ENCODE results near the gene EYS. TPM values are rescaled to one million over a fixed set of nuclear protein-coding genes. Genes with fewer than 3 reads are reported as not detected.

Gene EYS
- total and polyA plus RNA-seq, 5 donors from 2014 or later: 0.03 to 0.09 (median 0.05) TPM; not detected in 1

DNA sequence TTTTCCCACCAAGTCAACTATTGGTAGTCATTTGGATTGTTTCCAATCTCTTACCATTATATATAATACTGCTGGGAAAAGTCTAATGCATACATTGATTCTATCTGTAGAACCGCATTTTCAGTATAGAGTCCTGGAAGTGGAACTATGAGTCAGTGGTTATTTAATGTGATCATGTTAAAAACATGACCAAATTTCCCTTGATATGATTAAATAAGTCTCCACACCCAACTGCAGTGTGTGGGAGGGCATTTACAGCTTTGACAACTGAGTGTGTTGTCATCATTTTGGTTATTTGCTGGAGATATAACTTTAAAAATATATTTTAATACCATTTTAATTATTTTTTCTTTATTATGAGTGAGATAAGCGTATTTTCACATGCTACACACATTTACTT is 1027.6 kb downstream of the EYS start:
- H3K36me3 Mint-ChIP-seq: no peaks in the 10 kb centered on the region
- DNase-seq (no peak), ATAC-seq (ENCODE audit: low read depth in 2 of 2) (no peak)
- no peak overlapping the region for H3K4me3 ChIP-seq (ENCODE audit: low read depth, low read length)
- H3K36me3 ChIP-seq (ENCODE audit: control insufficient read depth, insufficient read depth, low read length): no peaks in the 10 kb centered on the region
- peaks cover 0 to 23% (median 8%) of the 10 kb centered on the region in 7 donors for H3K9me3 Mint-ChIP-seq
- H3K27me3 Mint-ChIP-seq: no peaks in the 10 kb centered on the region
- no peaks in the 10 kb centered on the region for H3K4me1 ChIP-seq (ENCODE audit: control insufficient read depth, insufficient read depth, low read length, poor library complexity, severe bottlenecking)
- H3K4me3 Mint-ChIP-seq: no peak overlapping the region
- H3K27ac ChIP-seq (ENCODE audit: insufficient read depth, low read length, poor library complexity, severe bottlenecking): no peak overlapping the region
- H3K27me3 ChIP-seq (ENCODE audit: control insufficient read depth, insufficient read depth, low read length): no peaks in the 10 kb centered on the region
- no peak overlapping the region for H3K27ac Mint-ChIP-seq
- H3K4me1 Mint-ChIP-seq: no peaks in the 10 kb centered on the region
- peaks cover 3 to 10% of the 10 kb centered on the region in 2 experiments for H3K9me3 ChIP-seq (ENCODE audit: control insufficient read depth in 2 of 2, low read length in 2 of 2)

DNA sequence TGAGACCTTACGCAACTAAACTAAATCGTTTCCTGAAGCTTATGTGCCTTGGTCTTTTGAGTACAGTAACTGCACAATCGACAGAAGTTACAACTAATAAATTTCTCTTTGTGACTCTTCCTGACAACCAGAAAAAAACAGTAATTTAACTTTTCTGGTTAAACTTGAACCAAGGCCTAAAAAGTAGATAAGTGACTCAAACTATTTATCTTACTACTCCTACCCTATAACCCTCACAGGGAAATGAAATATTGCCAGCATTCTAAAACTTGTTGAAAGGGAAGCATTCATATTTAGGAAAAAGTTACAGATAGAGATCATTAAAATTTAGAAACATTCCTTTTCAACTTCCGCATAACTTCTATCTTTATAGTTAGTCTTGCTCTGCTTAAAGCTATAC is 1034.4 kb downstream of the EYS start:
- Mint-ChIP-seq H3K27ac (no peak overlapping the region), H3K27me3 (no peaks in the 10 kb centered on the region), H3K4me3 (no peak overlapping the region), H3K36me3 (no peaks in the 10 kb centered on the region), H3K9me3 (peaks cover 3 to 25% (median 6%) of the 10 kb centered on the region in 7 donors), H3K4me1 (no peaks in the 10 kb centered on the region)
- peaks cover 0 to 7% of the 10 kb centered on the region in 2 experiments for H3K9me3 ChIP-seq (ENCODE audit: control insufficient read depth in 2 of 2, low read length in 2 of 2)
- no peak for ATAC-seq (ENCODE audit: low read depth in 2 of 2)
- H3K4me3 ChIP-seq (ENCODE audit: low read depth, low read length): no peak overlapping the region
- no peak overlapping the region for H3K27ac ChIP-seq (ENCODE audit: insufficient read depth, low read length, poor library complexity, severe bottlenecking)
- H3K4me1 ChIP-seq (ENCODE audit: control insufficient read depth, insufficient read depth, low read length, poor library complexity, severe bottlenecking): no peaks in the 10 kb centered on the region
- no peaks in the 10 kb centered on the region for H3K27me3 ChIP-seq (ENCODE audit: control insufficient read depth, insufficient read depth, low read length)
- no peaks in the 10 kb centered on the region for H3K36me3 ChIP-seq (ENCODE audit: control insufficient read depth, insufficient read depth, low read length)
- DNase-seq: no peak

DNA sequence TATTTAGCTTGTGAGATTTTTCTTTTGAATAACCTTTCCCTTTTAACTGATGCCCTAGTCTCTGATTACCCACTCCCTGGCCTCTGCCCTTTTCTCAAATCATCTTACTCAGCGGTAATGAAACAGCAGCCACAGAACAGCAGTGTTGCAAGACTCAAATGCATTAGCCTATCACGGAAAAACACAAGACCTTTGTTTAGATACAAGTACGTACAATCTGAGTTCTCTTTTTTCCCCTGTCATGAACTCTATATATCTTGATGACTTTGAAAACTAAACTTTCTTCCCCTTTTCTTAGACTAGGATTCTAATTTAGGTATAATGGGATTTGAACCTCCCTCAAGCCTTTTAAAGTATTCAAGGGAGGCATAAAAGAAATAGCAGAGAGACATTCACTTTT is 1034.9 kb downstream of the EYS start:
- H3K27ac Mint-ChIP-seq: no peak overlapping the region
- no peak for DNase-seq
- no peaks in the 10 kb centered on the region for H3K4me1 Mint-ChIP-seq

DNA sequence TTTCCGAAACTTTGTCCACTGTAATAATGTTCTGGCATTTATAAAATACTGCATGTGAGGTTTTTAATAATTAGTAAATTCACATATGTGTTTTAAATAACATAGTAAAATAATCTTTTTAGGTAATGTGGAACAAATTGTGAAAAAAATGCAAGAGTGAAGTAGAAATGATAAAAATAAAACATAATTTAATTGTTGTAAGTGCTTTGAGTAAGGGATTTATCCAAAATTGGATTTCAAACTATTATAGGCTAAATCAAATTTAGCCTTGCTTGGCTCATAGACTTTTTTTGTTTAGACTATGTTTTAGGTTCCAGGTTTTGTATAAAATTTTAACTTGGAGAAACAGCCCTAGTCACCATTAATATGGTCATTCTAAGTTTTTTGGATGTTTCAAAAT is 1041.9 kb downstream of the EYS start:
- Mint-ChIP-seq H3K9me3 (peaks cover 2 to 26% (median 12%) of the 10 kb centered on the region in 7 donors), H3K36me3 (no peaks in the 10 kb centered on the region), H3K27ac (no peak overlapping the region), H3K27me3 (no peaks in the 10 kb centered on the region), H3K4me3 (no peak overlapping the region), H3K4me1 (no peaks in the 10 kb centered on the region)
- no peak overlapping the region for H3K4me3 ChIP-seq (ENCODE audit: low read depth, low read length)
- no peaks in the 10 kb centered on the region for H3K36me3 ChIP-seq (ENCODE audit: control insufficient read depth, insufficient read depth, low read length)
- H3K27me3 ChIP-seq (ENCODE audit: control insufficient read depth, insufficient read depth, low read length): no peaks in the 10 kb centered on the region
- no peak overlapping the region for H3K27ac ChIP-seq (ENCODE audit: insufficient read depth, low read length, poor library complexity, severe bottlenecking)
- no peak for ATAC-seq (ENCODE audit: low read depth in 2 of 2)
- peaks cover 0 to 7% of the 10 kb centered on the region in 2 experiments for H3K9me3 ChIP-seq (ENCODE audit: control insufficient read depth in 2 of 2, low read length in 2 of 2)
- no peaks in the 10 kb centered on the region for H3K4me1 ChIP-seq (ENCODE audit: control insufficient read depth, insufficient read depth, low read length, poor library complexity, severe bottlenecking)
- no peak for DNase-seq

More for the DNA sequence above, 1034.9 kb downstream of the EYS start:
- no peak overlapping the region for H3K27ac ChIP-seq (ENCODE audit: insufficient read depth, low read length, poor library complexity, severe bottlenecking)
- no peak overlapping the region for H3K4me3 ChIP-seq (ENCODE audit: low read depth, low read length)
- H3K9me3 Mint-ChIP-seq: peaks cover 3 to 24% (median 6%) of the 10 kb centered on the region in 7 donors
- H3K27me3 Mint-ChIP-seq: no peaks in the 10 kb centered on the region
- ATAC-seq (ENCODE audit: low read depth in 2 of 2): no peak
- H3K36me3 ChIP-seq (ENCODE audit: control insufficient read depth, insufficient read depth, low read length): no peaks in the 10 kb centered on the region
- no peaks in the 10 kb centered on the region for H3K4me1 ChIP-seq (ENCODE audit: control insufficient read depth, insufficient read depth, low read length, poor library complexity, severe bottlenecking)
- peaks cover 0 to 7% of the 10 kb centered on the region in 2 experiments for H3K9me3 ChIP-seq (ENCODE audit: control insufficient read depth in 2 of 2, low read length in 2 of 2)
- H3K36me3 Mint-ChIP-seq: no peaks in the 10 kb centered on the region
- H3K27me3 ChIP-seq (ENCODE audit: control insufficient read depth, insufficient read depth, low read length): no peaks in the 10 kb centered on the region
- no peak overlapping the region for H3K4me3 Mint-ChIP-seq

DNA sequence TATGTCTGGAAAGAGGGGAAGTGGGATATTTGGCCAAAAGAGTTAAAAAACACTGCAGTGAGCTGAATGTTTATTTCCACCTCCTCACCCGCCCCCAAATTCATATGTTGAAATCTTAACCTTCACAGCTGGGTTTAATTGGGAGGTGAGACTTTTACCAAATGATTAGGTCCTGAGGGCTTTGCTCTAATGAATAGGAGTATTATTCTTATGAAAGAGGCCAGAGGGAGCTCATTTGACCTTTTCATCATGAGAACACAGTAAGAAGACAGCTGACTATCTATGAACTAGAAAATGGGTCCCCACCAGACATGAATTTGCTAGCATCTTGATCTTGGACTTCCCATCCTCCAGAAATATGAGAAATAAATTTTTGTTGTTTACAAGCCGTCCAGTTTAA is 1042.5 kb downstream of the EYS start:
- Mint-ChIP-seq H3K27ac (no peak overlapping the region), H3K27me3 (no peaks in the 10 kb centered on the region), H3K36me3 (no peaks in the 10 kb centered on the region), H3K9me3 (peaks cover 2 to 26% (median 12%) of the 10 kb centered on the region in 7 donors), H3K4me1 (no peaks in the 10 kb centered on the region), H3K4me3 (no peak overlapping the region)
- DNase-seq (no peak), ATAC-seq (ENCODE audit: low read depth in 2 of 2) (no peak)
- Histone ChIP-seq H3K4me3 (ENCODE audit: low read depth, low read length) (no peak overlapping the region), H3K36me3 (ENCODE audit: control insufficient read depth, insufficient read depth, low read length) (no peaks in the 10 kb centered on the region), H3K4me1 (ENCODE audit: control insufficient read depth, insufficient read depth, low read length, poor library complexity, severe bottlenecking) (no peaks in the 10 kb centered on the region), H3K27ac (ENCODE audit: insufficient read depth, low read length, poor library complexity, severe bottlenecking) (no peak overlapping the region), H3K27me3 (ENCODE audit: control insufficient read depth, insufficient read depth, low read length) (no peaks in the 10 kb centered on the region), H3K9me3 (ENCODE audit: control insufficient read depth in 2 of 2, low read length in 2 of 2) (peaks cover 0 to 7% of the 10 kb centered on the region in 2 experiments)

DNA sequence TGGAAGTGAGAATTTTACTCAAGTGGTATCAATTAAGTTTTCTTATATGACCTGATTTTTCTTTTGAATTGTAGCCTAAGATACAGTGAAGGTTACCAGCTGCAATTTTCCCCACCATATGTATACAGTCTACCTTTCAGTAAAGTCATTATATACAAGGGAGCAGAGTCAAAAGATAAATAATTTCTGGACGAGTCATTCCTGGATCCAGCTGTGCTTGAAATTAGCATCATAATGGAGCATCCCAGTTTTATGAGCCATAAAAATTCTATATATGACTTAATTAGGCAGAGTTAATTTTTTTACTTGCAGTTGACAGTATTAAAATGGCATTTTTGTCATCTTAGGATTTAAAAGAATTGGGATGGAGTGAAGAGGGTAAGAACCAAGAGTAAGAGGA is 1063.0 kb downstream of the EYS start:
- Mint-ChIP-seq H3K4me3 (no peak overlapping the region), H3K4me1 (no peaks in the 10 kb centered on the region), H3K27ac (no peak overlapping the region)

DNA sequence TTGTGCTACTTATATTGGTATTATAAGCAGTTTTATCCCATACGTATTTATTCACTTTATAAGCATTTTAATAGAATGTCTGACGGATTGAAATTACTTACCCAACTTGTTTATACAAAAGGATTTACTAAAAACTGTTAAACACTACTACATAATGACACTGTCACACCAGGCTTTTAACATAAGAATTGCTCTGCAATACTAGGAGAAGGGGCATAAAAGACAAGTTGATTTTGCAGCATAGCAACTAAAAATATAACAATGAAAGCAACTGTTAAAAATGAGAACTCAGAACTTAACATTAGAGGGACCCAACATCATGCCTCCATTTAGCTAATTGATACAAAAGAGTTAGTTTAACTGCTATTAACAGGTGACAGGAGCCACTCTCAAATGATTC is 1076.1 kb downstream of the EYS start:
- H3K27ac ChIP-seq (ENCODE audit: insufficient read depth, low read length, poor library complexity, severe bottlenecking): no peak overlapping the region
- H3K27me3 Mint-ChIP-seq: no peaks in the 10 kb centered on the region
- no peaks in the 10 kb centered on the region for H3K36me3 ChIP-seq (ENCODE audit: control insufficient read depth, insufficient read depth, low read length)
- ATAC-seq (ENCODE audit: low read depth in 2 of 2): no peak
- no peaks in the 10 kb centered on the region for H3K4me1 ChIP-seq (ENCODE audit: control insufficient read depth, insufficient read depth, low read length, poor library complexity, severe bottlenecking)
- no peak for DNase-seq
- peaks cover 5 to 18% (median 6%) of the 10 kb centered on the region in 7 donors for H3K9me3 Mint-ChIP-seq
- H3K27ac Mint-ChIP-seq: no peak overlapping the region
- no peak overlapping the region for H3K4me3 Mint-ChIP-seq
- no peaks in the 10 kb centered on the region for H3K36me3 Mint-ChIP-seq
- H3K27me3 ChIP-seq (ENCODE audit: control insufficient read depth, insufficient read depth, low read length): no peaks in the 10 kb centered on the region
- H3K4me1 Mint-ChIP-seq: no peaks in the 10 kb centered on the region
- no peak overlapping the region for H3K4me3 ChIP-seq (ENCODE audit: low read depth, low read length)
- no peaks in the 10 kb centered on the region for H3K9me3 ChIP-seq (ENCODE audit: control insufficient read depth in 2 of 2, low read length in 2 of 2)

More for the DNA sequence above, 1063.0 kb downstream of the EYS start:
- Histone ChIP-seq H3K4me3 (ENCODE audit: low read depth, low read length) (no peak overlapping the region), H3K27me3 (ENCODE audit: control insufficient read depth, insufficient read depth, low read length) (no peaks in the 10 kb centered on the region), H3K4me1 (ENCODE audit: control insufficient read depth, insufficient read depth, low read length, poor library complexity, severe bottlenecking) (no peaks in the 10 kb centered on the region), H3K27ac (ENCODE audit: insufficient read depth, low read length, poor library complexity, severe bottlenecking) (no peak overlapping the region), H3K36me3 (ENCODE audit: control insufficient read depth, insufficient read depth, low read length) (no peaks in the 10 kb centered on the region), H3K9me3 (ENCODE audit: control insufficient read depth in 2 of 2, low read length in 2 of 2) (peaks cover 0 to 4% of the 10 kb centered on the region in 2 experiments)
- DNase-seq (no peak), ATAC-seq (ENCODE audit: low read depth in 2 of 2) (no peak)
- Mint-ChIP-seq H3K36me3 (no peaks in the 10 kb centered on the region), H3K9me3 (peaks cover 0 to 16% (median 5%) of the 10 kb centered on the region in 7 donors), H3K27me3 (no peaks in the 10 kb centered on the region)

DNA sequence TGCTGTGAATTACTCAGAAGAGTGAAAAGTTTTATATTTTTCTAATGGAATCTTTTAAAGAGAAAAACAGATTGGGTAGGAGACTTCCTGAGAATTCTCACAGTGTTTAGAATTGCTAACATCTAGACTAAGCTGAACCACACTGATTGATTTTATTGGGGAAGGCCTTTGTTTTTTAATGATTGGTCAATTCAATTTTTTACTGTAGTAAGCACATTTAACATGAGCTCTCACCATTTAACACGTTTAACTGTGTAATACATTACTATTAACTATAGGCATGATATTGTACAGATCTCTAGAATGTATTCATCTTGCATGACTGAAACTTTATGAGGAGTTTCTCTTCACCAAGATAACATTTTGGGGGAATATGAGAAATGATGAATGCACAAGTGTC is 1084.1 kb downstream of the EYS start:
- H3K4me3 ChIP-seq (ENCODE audit: low read depth, low read length): no peak overlapping the region
- H3K9me3 ChIP-seq (ENCODE audit: control insufficient read depth in 2 of 2, low read length in 2 of 2): no peaks in the 10 kb centered on the region
- no peaks in the 10 kb centered on the region for H3K4me1 Mint-ChIP-seq
- ATAC-seq (ENCODE audit: low read depth in 2 of 2) (no peak), DNase-seq (no peak)
- no peaks in the 10 kb centered on the region for H3K36me3 Mint-ChIP-seq
- no peak overlapping the region for H3K27ac ChIP-seq (ENCODE audit: insufficient read depth, low read length, poor library complexity, severe bottlenecking)
- H3K4me3 Mint-ChIP-seq: no peak overlapping the region
- H3K27me3 ChIP-seq (ENCODE audit: control insufficient read depth, insufficient read depth, low read length): no peaks in the 10 kb centered on the region
- no peaks in the 10 kb centered on the region for H3K4me1 ChIP-seq (ENCODE audit: control insufficient read depth, insufficient read depth, low read length, poor library complexity, severe bottlenecking)
- no peaks in the 10 kb centered on the region for H3K27me3 Mint-ChIP-seq
- H3K27ac Mint-ChIP-seq: no peak overlapping the region
- peaks cover 0 to 21% (median 0%) of the 10 kb centered on the region in 7 donors for H3K9me3 Mint-ChIP-seq
- no peaks in the 10 kb centered on the region for H3K36me3 ChIP-seq (ENCODE audit: control insufficient read depth, insufficient read depth, low read length)
